Measurements from ENCODE around the gene SSU72.
A peak's percentile ranks its signal among the peaks of the same experiment; 100 is the strongest.

DNA sequence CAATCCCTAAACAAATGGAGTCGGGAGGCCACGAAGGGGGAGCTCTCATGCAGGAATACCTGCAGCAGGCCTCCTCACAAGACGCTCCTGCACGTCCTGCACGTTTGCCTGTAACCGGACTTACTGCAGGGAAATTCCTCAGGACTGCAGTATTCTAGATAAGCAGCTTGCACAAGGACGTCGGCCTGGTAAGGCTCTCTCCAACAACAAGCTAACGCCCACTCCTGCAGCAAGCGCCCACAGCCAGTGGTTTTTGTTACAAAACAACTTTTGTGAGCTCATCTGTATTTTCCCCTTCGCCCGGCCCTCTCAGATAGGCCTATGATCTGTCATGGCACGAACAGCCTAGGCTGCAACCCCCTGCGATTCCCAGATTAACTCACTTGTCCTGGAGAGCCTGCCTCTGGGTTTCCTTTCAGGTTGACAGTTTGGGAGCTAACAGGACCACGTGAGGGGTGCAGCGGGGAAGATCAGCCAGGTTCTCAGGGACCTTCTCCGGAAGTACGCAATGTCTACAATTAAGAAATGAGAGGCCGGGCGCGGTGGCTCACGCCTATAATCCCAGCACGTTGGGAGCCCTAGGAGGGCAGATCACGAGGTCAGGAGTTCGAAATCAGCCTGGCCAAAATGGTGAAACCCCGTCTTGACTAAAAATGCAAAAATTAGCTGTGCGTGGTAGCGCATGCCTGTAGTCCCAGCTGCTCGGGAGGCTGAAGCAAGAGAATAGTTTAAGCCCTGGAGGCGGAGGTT lies 39.7 kb upstream of the SSU72 start:
- no peak for TF ChIP-seq CTCF (IDR thresholded peaks at IDR 0.05)
- TF ChIP-seq POLR2AphosphoS5 (IDR thresholded peaks at IDR 0.05) = peak in 1 of 3 donors; percentile 20
- TF ChIP-seq POLR2A (IDR thresholded peaks at IDR 0.05) = no peak
- no peak for TF ChIP-seq EP300 (IDR thresholded peaks at IDR 0.05)

Data from stomach (tissue), 4 donors.